Stimulated activated CD8-positive, alpha-beta memory T cell treated with anti-CD3 and anti-CD28 coated beads, Interleukin-7, amount 100 ng/mL, for 24 hours (primary cell): ENCODE measurements around the gene TEAD1.
"Not testable (repeated sequence)": the region's sequence is repeated elsewhere in the genome, so short reads cannot be mapped to it uniquely, and the experiment has no call there.

Experiments used
- DNase-seq: peaks from one replicate; pipeline ENCODE4 v3.0.0-alpha.2; 2020; ENCODE audit warnings: low read depth

Gene TEAD1

DNA sequence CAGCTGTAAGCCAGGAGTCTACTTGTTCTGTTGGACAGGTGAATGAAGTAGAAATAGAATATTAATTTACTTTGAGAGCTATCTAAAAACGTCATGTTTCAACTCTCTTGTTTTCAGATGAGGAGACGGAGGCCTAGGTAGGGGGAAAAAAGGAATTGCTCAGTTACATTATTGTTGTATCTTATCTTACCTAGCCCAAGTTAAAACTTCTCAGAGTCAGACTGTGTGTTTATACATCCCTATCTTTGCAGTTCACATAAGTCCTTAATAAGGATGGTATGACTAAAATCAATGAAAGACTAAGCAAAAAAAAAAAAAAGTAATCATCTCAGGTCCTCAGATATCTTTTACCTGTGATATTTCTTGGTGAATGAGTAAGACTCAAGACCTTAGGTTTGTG lies 62.8 kb downstream of the TEAD1 start:
- DNase-seq, result no peak

DNA sequence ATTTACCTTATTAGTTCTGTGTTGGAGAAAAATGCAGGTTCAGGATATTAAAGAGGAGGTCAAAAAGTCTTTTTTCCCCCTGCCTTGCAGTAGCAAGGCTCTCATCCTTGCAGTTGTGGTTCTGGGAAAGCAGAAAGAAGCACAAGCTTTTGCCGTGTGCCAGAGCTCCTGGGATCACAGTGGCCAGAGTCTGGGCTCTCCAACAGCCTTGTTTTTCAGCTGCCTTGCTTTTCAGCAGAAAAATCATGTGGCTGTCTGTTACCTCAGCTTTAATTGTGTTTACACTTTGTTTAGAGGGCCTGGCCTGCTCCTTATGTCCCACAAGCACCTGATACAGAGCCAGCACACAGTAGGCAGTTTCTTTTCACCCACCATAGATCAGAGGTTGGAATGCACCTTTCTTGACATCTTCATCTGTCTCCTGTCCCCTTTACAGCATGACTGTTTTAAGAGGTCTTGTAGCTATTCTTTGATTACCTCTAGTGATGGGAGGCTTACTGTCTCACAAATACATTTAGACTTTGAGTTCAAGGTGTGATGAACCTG lies 67.5 kb downstream of the TEAD1 start:
- no peak for DNase-seq

DNA sequence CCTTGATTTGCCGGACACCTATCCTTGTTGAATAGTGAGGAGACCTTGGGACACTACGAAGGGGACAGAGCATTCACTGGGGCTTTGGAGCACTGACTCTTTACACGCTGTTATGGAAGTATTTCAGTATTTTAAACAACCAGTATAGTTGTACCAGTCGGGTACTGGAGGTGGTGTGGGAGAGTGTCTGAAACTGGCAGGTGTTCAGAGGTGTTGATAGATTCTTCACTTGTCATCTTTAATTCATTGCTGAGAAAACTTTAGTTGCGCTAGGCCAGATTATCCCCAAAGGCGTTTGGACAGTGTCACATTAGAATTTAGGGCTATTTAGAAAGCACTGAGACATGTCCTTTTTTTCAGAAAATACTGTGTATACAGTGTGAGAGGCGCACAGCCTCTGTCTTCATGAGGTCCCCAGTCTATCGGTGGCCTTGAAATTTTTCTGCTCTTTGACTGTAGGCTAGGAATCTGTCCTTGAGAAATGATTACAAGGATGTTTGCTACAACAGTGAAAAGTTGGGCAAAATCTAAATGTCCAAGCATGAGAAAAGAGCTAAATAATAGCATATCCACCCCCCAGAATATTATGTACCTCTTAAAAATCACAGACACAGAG lies 69.7 kb downstream of the TEAD1 start:
- no peak for DNase-seq

DNA sequence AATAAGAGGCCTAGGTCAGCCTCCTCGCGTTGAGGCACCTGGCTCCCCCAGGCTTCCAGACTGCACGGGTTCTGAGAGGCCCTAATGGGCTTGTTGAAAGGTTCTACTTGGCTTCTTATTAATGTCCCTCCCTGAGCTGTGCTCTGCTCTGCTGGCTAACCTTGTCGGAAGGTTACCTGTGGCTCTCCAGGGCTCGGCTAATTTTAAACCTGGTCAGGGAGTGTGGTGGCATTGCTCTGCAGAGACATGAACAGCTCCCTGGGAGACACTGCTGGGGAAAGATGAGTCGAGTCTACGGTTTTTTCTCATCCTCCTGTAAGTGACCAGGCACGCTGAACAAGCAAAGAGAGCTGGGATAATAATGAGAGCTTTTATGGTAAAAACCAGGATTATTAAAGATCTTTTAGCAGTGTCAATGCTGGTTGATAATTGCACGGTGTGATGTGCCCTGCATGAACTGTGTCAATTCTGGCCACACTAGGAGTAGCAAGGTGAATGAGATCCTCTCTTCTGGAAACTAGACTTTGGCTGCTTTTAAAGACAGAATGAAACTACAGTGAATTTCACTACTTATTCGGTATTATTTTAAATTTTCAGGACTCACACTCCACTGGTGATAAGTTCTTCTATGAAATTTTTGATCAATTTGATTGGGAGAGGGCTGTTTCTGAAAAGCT lies 70.7 kb downstream of the TEAD1 start:
- no peak for DNase-seq

DNA sequence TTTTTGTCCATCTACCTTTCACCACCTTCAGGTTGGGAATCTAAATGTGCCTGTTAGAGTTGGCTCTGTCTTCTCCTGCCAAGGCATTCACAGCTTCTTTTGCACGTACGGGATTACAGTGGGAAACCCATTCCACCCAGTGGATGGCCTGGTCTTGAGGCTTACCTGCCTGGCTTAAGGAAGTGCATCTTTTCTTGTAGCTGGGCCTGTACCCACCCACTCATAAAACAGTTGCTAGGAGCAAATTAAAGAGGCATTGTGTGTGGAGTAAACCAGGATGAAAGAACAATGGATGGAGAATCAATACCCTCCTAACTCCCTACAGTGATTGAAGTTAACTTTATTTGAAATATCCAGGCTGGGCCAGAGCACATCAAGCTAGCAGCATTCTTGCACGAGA lies 71.6 kb downstream of the TEAD1 start:
- DNase-seq, result no peak

DNA sequence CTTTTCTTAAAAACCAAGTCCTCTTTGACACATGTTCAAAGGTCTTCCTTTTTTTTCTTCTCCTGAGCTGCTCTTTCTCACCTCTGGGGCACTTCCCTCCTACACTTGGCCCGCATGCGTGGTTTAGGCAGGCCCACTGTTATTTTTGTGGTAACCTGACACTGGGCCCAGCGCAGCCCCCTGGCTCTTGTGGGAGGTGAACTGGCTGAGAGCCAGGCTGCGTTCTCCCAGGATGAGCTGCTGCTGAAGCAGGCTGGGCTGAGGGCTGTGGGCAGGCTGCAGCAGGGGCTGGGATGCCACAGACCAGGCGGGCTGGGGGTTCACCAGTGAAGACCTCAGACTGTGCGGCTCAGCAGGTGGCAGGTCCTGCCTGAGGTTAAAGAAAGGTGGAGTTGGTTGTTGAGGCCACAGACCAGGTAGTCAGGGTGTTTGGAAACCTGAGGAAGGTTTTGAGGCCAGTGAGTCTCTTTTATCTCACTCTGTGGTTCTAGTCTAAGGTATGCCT lies 72.4 kb downstream of the TEAD1 start:
- DNase-seq, result no peak

DNA sequence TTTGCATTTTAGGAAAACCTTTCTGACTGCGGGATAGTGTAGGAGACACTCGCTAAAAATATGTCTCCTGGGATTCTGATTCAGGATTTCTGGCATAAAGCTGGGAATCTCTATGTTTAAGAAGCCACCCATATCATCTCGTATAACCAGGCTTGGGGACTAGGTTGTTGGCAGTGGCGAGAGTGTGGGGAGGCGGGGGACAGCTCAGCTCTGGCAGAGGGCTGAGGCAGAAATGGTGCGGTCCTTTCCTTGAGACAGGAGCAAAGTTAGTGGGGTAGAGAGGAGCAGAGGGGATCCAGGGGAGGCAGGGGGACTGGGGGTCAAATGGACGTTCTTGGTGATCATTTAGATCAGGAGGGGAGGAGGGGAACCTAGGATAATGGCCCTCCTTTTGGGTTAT lies 74.3 kb downstream of the TEAD1 start:
- DNase-seq, result no peak

DNA sequence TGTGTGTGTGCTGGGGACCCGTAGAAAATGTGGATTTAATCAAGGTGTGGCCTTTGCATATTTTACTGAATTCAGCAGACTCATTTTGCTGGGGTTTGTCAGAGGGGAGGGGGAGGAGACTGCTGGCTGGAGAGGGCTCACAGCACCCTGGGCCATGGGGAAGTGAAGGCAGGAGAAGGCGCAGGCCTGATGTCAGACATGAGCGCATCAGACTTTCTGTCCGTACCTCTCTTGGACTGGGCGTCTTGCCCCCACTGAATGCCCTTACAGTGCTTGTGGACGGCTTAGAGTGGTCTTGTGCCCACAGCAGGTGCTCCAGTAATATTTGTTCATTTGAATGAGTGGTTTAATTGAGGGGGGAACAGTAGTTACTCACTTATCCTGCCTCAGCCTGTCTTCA lies 75.2 kb downstream of the TEAD1 start:
- DNase-seq, result no peak

DNA sequence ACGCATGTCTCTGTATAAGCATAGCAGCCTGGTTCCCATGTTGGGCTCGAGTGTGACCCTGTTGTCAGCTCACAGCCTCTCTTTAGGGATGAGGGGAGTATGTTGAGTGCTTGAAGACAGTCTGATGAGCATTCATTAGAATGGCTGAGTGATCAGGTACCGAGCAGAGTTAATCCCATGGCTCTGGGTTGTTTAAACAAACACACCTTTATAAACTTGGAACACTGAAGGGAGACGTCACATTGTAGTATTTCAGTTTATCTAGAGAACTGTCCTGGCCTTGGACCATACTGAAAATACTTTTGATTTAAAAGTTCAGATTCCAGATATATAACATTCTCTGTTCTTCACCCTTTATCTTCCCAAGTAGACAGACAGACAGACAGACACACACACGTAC lies 76.0 kb downstream of the TEAD1 start:
- DNase-seq, result no peak

DNA sequence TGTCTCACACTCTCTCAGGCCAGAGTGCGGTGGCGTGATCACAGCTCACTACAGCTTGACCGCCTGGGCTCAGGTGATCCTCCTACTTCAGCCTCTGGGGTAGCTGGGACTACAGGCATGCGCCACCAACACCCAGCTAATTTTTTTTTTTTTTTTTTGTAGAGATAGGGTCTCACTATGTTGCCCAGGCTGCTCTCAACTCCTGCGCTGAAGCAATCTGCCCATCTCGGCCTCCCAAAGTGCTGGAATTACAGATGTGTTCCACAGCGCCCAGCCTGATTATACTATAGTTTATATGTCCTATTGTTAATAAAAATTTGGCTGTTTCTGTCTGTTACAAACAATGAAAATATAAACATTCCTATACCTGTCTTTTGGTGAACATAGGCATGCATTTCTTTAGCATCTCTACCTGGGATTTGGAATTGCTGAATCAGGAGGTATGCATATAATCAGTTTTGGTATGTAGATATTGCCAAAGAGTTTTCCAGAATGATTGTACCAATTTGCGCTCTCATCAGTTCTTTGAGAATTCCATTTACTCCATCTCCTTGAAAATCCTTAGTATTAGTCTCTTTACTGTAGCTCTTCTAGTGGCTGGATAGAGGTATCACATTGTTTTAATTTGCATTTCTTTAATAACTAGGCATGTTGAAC lies 78.8 kb downstream of the TEAD1 start:
- no peak for DNase-seq

DNA sequence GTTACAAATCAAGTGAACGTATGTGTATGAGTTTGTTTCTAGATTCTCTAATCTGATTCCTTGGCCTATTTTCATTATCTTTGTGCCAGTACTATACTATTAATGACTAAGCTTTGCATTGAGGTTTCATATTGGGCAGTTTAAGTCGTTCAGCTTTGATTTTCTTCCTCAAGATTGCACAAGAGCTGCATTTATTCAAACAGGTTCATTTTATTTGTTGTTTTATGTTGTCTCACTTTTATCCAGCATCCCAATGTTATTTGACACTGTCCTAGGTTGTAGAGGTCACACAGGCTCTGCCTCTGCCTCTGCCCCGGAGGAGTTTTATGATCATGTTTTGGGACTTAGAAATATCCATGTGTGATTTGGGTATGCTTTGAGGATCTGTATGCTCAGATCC lies 79.8 kb downstream of the TEAD1 start:
- no peak for DNase-seq

DNA sequence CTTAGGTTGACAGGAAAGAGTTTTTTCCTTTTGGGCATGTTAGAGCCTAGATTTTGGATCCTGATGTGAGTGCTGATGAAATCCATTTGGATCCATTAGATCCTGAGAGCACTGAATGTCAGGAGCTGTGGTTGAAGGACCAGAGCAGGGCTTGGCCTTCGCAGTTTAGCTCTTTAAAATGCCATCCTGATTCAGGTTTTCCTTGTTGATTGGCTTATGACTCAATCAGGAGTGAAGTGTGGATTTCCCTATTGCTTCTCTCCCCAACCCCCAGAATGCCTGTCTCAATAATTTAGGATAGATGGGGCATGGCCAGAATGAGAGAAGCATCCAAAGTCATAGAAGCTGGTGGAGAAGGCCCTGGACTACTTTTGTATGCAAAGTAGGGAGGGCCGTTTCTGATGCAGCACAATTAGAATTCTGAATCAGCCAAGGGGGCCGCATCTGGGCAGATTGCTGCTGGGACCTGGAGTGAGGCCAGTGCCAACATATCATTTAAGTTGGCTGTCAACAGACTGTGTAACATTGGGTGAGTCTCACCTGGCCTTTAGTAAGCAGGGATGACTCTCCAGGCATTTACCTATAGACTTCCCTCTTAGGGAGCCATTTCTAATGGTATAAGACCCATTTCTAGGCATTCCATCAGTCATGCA lies 80.5 kb downstream of the TEAD1 start:
- DNase-seq, result no peak

DNA sequence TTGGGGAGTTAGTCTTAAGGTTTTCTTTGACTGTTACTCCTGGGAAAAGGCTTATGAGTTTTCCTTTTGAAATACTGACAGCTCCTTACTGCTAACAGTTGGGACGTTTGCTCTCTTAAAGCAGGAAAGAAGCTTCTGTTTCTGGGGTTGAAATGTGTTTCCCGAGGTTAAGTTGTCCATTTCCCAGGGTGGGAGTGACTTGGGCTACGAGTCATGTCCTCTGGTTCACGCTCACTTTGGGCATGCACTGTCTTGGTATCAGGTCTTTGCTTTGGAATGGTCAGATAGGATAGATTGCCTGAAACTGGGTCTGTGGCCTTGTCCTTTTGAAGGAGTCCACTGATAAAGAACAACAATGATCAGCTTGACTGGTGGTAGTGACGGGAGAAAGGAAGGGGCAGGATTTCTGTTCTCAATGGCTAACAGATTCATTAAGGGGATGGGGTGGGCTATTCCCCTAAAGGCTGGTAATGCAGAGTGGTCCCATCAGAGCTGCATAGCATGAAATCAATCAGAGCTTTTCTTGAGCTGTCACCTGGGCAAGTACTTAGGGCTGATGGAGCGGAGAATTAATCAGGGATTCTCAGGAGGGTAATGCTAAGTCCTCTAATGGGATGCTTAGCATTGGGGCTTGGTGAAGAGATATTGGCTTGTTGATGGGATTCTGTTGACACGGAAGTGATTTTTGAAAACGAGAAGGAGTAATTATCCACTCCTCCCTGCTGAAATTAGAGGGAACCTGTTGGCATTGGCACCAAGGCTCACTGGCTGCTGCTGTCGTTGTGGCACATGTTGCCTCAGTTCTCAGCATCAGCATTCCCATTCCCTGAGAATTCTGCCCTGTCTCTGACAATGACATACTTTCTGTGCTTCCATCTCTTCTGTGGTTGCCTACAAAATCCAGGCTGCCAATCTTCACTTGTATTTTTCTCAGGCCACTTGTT lies 81.6 kb downstream of the TEAD1 start:
- DNase-seq, result no peak

DNA sequence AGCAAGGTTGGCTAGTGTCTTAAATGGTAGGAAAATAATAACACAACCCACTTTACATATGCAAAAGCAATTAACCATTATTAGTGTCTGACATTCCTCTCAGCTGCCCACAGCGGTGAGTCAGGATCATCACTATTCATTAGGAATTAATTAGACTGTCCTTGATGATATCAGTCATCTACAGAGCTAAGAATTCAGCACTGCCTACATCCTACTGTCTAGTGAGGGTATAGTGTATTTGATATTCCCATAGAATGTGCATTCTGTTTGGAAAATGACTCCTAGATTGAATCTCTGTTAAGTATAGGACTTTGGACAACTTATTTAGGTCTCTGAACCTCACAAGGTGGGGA lies 82.2 kb downstream of the TEAD1 start:
- no peak for DNase-seq

DNA sequence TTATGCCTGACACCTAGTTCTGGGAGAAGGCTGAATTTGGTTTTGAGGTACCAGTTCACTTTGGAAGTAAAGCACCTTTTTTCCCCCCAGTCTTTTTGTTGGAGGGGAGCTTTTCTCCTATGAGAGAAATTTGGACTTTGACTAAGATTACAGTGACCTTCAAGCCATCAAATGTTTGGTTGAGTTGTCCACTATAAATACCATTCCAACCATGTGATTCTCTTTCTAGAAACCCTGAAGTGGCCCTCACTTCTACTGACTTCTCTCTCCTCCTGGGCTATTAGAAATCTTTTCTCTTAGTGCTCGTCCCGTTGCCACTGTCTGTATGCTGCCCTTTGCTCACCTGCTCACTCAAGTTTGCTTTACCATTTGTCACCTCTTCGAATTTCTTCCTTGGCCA lies 82.6 kb downstream of the TEAD1 start:
- DNase-seq, result no peak

DNA sequence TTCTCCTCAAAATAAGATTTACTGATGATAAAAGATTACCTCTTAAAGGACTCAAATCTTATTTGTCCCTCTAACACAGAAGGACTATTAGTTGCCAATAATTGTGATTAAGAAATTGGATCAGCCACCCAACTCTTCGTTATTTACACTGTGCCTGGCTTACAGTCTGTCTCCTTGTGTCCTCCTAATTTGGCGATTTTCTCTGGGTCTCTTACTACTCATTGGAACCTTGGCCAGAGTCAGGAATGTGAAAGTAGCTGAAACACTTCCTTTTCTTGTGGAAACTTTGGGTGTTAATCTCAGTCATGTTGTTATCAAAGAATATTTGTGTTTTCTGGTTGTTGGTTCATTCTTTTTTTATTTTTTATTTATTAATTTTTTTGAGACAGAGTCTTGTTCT lies 83.2 kb downstream of the TEAD1 start:
- DNase-seq, result no peak

DNA sequence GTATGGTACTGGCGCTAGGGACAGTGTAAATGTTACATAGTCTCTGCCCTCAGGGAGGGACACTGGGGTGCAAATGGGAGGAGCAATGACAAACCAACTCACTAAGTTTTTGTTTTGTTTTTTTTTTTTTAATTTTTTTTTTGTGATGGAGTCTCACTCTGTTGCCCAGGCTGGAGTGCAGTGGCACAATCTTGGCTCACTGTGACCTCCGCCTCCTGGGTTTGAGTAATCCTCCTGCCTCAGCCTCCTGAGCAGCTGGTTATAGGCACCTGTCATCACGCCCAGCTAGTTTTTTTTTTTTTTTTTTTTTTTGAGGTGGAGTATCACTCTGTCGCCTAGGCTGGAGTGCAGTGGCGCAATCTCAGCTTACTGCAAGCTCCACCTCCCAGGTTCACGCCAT lies 83.9 kb downstream of the TEAD1 start:
- not testable (repeated sequence) for DNase-seq

DNA sequence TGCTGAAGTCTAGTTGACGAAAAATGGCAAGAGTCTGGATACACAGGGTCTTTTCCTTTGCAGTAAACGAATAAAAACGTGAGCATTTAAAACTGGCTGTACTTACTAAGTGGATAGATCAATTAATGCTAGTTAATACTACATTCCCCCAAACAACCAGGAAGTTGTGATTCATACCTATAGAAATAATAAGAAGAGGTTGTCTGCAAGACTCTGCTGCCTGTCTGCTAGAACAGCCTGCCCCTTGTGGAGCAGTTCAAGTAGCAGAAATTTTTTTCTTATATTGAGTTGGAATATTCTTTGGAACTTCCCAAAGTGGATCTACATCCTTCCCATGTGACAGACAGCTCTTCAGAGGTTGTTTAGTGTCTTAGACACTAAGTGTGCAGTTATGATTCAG lies 86.8 kb downstream of the TEAD1 start:
- DNase-seq, result no peak

DNA sequence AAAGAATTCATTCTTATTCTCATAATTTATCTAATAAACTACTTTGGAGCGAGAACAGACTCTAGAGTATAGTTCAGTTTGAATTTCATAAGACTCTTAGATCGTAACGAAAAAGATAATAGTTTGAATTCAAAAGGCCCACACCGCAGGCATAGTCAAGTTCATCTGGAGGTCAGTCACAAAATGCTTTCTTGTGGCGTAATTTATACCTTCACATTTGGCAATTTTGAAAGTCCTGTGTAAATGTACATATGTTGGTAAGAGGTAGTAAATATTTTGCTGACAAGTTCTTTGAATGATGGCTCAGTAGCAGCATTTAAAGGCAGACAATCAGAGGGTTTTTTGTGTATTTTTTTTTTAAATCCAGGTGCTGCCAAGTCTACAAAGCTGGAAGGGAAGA lies 88.1 kb downstream of the TEAD1 start:
- no peak for DNase-seq

DNA sequence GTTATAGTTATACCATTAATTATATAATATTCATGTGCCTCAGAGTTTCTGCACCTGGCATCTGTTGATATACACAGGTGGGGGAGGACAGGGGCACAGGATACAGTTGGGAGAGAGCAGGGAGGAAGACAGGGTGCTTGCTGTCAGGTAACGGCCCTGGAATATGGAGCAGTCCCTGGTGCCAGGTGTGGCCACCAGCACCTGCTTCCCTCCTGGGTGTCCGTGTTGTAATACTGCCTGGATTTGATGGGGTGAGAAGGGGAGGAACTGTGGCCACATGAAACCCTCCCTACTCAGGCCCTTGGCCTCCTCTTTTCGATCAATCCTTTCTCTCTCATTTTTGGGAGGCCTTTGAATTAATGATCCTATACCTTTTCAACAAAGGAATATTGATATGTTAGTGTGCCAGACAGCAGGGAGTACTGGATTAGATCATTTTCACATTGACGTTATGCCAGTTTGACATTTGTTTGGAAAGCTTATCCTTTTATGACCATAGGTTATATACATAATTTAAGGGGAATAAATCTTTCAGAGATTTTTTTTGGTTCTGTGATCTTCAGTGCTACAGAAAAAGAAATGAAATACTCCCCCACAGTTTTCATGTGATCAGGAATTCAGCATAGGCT lies 88.6 kb downstream of the TEAD1 start:
- no peak for DNase-seq
